Neural progenitor cell (in vitro differentiated cells): Measurements from ENCODE around the gene SNX30.

Experiments used
- EZH2 ChIP-seq: fragments of 200-600 bp; sonication (generic); IDR thresholded peaks from 2 replicates; pipeline ENCODE4 v1.6.1; 2017; ENCODE audit warnings: antibody characterized with exemption, mild to moderate bottlenecking, moderate library complexity
- TF ChIP-seq, protein P1 (sequence below): fragments of 200-600 bp; sonication (generic); IDR thresholded peaks from 2 replicates; pipeline ENCODE4 v1.5.1; 2017; ENCODE audit warnings: antibody characterized with exemption, mild to moderate bottlenecking

GRCh38 chr9:112725961-112726360 lies 24.6 kb upstream of the SNX30 start:
- TF ChIP-seq, protein P1, sequence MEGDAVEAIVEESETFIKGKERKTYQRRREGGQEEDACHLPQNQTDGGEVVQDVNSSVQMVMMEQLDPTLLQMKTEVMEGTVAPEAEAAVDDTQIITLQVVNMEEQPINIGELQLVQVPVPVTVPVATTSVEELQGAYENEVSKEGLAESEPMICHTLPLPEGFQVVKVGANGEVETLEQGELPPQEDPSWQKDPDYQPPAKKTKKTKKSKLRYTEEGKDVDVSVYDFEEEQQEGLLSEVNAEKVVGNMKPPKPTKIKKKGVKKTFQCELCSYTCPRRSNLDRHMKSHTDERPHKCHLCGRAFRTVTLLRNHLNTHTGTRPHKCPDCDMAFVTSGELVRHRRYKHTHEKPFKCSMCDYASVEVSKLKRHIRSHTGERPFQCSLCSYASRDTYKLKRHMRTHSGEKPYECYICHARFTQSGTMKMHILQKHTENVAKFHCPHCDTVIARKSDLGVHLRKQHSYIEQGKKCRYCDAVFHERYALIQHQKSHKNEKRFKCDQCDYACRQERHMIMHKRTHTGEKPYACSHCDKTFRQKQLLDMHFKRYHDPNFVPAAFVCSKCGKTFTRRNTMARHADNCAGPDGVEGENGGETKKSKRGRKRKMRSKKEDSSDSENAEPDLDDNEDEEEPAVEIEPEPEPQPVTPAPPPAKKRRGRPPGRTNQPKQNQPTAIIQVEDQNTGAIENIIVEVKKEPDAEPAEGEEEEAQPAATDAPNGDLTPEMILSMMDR = no peak
- TF ChIP-seq EZH2 = no peak
